ENCODE data around the gene P2RY4.
"Not testable (repeated sequence)": the region's sequence is repeated elsewhere in the genome, so short reads cannot be mapped to it uniquely, and the experiment has no call there.

The P2RY4 gene

GRCh38 chrX:70241501-70241900 lies 18.5 kb downstream of the P2RY4 start:
- no peak for DNase-seq

- DNase-seq: no peak
These were observed 19.3 kb downstream of the P2RY4 start for GRCh38 chrX:70240751-70241150.

- DNase-seq: no peak
These were observed 25.6 kb downstream of the P2RY4 start, which contains the start of gene AWAT1 for GRCh38 chrX:70234355-70234754. TSS of gene AWAT1 (plus strand) at chrX:70234655. CDS start at chrX:70234696, 41 bp downstream.

- DNase-seq: no peak
These were observed 28.3 kb downstream of the P2RY4 start for GRCh38 chrX:70231666-70232065.

GRCh38 chrX:70226687-70227086 lies 33.3 kb downstream of the P2RY4 start:
- no peak for DNase-seq

GRCh38 chrX:70226048-70226447 lies 34.0 kb downstream of the P2RY4 start:
- DNase-seq: no peak

- DNase-seq: peak; percentile 80 to 85
These were observed 39.9 kb downstream of the P2RY4 start for GRCh38 chrX:70219938-70220764.

- not testable (repeated sequence) for DNase-seq
These were observed 50.4 kb downstream of the P2RY4 start for GRCh38 chrX:70209570-70209969.

GRCh38 chrX:70208479-70208878 lies 51.5 kb downstream of the P2RY4 start:
- no peak for DNase-seq

All from SHP77 (cell line).